Stimulated activated CD8-positive, alpha-beta memory T cell treated with anti-CD3 and anti-CD28 coated beads, Interleukin-4, amount 100 ng/mL, for 24 hours (primary cell): ENCODE measurements around the gene LLGL2.

ENCODE experiments used
- DNase-seq: peaks from one replicate; pipeline ENCODE4 v3.0.0-alpha.2; 2020; ENCODE audit warnings: low read depth

The LLGL2 gene

DNA sequence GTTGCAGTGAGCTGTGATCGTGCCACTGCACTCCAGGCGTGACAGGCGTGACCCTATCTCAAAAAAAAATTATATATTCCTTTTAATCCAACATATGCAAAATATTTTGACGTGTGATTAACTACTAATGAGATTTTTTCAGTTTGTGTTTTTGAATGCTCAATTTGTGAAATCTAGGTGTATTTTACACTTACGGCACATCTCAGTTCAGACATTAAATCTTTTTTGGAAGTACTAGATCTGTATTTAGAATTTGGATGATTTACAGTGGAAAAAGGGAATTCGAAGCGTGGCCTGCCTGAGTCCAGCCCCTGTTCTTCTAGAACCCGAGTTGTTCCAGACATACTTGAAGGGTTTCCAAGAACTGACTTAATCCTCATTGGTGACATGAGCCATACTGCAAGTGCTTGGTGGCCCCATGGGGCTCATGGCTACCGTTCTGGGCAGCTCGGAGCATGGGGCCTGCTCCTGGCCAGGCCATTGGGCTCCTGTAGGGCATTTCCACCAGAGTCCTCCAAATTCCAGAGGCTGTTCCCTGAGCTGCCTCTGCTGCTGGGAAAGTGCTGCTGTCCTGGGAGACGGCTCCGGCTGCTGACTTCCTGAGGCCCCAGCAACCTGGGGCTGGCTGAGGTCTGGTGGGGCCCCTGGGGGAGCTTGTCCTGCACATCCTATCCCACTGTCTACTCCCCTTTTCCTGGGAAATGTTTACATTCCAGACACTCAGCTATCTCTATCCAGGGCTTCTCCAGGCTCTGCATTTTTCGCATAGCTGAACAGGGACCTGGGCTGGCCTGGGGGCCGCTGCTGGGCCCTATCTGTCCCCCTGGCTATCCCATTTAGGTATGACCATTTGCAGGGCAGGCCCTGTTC lies 27.2 kb downstream of the LLGL2 start:
- DNase-seq = no peak

- no peak for DNase-seq
Measured at GRCh38 chr17:75553295-75554110, 28.0 kb downstream of the LLGL2 start.

GRCh38 chr17:75555679-75556153 lies 30.2 kb downstream of the LLGL2 start:
- no peak for DNase-seq

GRCh38 chr17:75557075-75557851 lies 31.8 kb downstream of the LLGL2 start:
- DNase-seq = no peak

- no peak for DNase-seq
Measured at GRCh38 chr17:75557852-75558665, 32.6 kb downstream of the LLGL2 start.

- DNase-seq = no peak
Measured at GRCh38 chr17:75558666-75559530, 33.4 kb downstream of the LLGL2 start.

- DNase-seq = no peak
Measured at GRCh38 chr17:75559958-75560533, 34.5 kb downstream of the LLGL2 start.

DNA sequence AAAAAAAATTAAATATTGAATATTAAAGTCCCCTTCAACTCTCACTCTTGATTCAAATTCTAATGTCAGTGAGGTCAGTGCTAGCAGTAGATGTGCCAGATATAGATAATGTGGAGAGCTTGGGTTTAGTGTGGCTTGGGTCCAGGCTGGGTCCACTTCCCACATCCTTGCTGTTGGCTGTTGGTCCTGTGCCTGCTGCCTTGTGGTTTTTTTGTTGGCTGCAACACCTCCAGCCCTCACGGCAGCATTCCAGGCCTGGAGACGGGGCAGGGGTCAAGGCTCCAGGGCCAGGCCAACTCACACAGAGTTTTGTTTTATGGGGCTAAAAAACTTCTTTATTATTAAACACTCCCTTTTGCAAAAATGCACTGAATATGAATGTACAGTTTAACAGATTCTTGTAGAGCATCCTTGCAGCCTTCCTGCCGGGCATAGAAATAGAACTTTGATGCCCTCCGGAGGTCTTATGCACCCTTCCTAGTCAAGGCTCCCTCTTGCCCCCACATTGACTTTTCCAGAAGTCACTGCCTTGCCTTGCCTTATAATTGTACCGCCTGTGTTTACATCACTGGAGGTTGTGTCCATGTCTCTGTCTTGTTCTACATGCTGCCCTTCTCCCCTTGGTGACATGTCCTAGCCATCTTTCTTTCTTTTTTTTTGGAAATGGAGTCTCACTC lies 36.6 kb downstream of the LLGL2 start:
- no peak for DNase-seq

DNA sequence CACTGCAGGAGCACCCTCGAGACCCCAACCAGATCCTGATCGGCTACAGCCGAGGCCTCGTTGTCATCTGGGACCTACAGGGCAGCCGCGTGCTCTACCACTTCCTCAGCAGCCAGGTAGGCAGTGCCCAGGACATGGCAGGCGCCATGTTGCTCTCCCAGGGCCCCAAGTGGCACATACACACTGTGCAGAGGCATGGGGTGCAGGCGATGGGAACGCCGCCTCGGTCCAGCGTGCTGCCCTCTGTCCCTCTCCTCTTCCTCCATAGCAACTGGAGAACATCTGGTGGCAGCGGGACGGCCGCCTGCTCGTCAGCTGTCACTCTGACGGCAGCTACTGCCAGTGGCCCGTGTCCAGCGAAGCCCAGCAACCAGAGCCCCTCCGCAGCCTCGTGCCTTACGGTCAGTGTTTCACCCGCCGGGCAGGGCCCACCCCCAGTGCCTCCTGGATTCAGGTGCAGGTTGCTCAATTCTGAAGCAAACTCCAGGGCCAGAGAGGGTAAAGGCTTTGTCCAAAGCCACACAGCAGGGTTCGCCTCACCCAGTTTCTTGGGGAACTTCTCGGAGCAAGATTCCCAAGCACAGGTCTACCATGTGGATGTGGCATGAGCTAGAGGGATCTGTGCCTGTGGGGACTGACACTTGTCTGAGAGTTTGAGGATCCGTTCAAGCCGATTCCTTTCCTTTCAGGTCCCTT lies 37.7 kb downstream of the LLGL2 start:
- no peak for DNase-seq

- no peak for DNase-seq
Measured at GRCh38 chr17:75564195-75564594, 38.7 kb downstream of the LLGL2 start.

DNA sequence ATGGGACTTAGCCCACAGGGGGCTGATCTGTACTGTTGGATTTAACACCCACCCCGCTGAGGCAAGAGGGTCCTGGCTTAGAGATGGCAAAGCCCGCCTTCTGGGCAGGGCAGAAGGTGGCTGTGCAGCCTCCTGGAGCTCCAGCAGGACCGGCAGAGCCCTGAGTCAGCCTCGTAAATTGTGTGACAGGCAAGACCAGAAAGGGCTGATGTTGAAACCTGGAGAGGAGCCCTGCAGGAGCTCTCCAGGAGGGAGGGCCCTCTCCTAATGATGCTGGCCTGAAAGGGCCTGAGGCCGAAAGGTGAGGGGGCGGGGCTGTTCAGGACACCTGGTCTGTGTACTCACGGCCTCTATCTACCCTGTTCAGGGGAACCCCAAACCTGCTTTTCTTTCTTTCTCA lies 39.6 kb downstream of the LLGL2 start:
- DNase-seq = no peak

DNA sequence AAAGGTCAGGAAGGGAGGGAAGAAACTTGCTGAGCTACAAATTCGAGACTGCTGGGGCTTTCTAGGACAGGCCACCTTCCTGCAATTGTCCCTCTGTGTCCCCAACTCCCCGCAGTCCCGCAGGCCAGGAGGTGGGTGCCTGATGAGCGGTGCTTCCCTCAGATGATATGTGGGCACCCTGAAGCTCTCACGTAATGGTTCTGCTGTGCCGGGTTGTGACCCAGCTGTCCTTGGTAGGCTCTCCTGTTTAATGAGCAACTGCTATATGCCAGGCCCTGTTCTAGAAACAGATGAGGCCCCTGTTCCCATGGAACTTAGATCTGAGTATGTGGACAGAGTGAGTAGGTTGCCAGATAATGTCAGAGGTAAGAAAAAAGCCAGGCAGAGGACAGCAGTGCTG lies 40.1 kb downstream of the LLGL2 start:
- DNase-seq = no peak

- DNase-seq = no peak
Measured at GRCh38 chr17:75566416-75566815, 40.9 kb downstream of the LLGL2 start.

DNA sequence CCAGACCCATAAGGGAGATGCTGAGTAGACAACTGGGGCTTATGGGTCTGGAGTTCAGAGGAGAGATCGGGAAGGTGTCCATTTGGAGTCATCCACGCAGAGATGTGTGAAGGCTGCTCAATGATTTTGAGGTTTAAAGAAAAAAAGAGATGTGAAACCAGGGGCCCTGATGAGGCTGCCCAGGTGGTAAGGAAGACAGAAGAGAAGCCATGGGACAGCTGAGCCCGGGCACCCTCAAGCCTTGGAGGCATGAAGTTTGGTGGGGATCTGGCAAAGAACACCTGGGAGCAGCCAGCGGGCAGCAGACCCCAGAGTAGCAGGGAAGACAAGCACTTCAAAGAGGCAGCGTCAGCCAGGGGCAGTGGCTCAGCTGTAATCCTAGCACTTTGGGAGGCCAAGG lies 41.3 kb downstream of the LLGL2 start:
- DNase-seq = no peak

- DNase-seq = no peak
Measured at GRCh38 chr17:75568412-75569255, 43.1 kb downstream of the LLGL2 start.

DNA sequence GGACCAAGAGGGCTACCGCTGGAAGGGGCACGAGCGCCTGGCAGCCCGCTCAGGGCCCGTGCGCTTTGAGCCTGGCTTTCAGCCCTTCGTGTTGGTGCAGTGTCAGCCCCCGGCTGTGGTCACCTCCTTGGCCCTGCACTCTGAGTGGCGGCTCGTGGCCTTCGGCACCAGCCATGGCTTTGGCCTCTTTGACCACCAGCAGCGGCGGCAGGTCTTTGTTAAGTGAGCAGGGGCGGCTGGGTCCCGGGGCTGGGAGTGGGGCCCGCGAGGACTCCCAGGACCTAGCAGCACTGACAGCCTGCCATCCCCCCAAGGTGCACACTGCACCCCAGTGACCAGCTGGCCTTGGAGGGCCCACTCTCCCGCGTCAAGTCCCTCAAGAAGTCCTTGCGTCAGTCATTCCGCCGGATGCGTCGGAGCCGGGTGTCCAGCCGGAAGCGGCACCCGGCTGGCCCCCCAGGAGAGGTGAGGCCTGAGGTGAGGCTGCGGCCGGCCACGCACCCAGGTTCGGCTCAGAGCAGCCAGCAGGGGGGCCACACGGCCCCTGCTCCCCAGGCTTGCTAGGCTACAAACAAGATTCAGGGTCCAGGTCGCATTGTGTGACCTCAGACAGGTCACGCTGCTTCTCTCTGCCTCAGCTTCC lies 44.7 kb downstream of the LLGL2 start:
- DNase-seq = no peak

- no peak for DNase-seq
Measured at GRCh38 chr17:75570772-75571171, 45.3 kb downstream of the LLGL2 start.
